ENCODE data around the gene TSPAN4. TPM values are rescaled to one million over a fixed set of nuclear protein-coding genes. Genes with fewer than 3 reads are reported as not detected.
A peak's percentile ranks its signal among the peaks of the same experiment; 100 is the strongest.

Gene TSPAN4
- total and polyA plus RNA-seq, 4 donors: 16.5 to 38.1 (median 30.4) TPM

DNA sequence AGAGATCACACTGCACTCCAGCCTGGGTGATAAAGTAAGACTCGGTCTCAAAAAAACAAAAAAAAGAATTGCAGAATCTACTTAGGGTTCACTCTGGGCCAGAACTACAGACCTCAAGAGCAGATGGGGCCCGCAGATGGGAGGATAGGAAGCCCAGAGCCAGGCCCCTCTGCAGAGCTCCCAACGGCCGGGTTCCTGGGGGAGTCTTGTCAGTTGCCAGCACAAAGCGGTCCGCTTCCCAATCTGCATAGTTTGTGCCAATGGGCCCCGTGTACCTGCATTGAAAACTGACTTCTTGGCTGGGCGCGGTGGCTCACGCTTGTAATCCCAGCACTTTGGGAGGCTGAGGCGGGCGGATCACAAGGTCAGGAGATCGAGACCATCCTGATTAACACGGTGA, 69.6 kb downstream of the TSPAN4 start:
- no peak overlapping the region for H3K9ac ChIP-seq (ENCODE audit: low read depth in 1 of 2, low read length in 2 of 2)
- no peak for DNase-seq (ENCODE audit: low spot score)
- no peak overlapping the region for H3K4me3 ChIP-seq (ENCODE audit: low read depth in 1 of 3, low read length in 3 of 3)
- 91% methylated on average over 14 of the region's 14 CpGs for WGBS
- H3K9me3 ChIP-seq (ENCODE audit: control insufficient read depth in 4 of 4, low read length in 3 of 4): no peaks in the 10 kb centered on the region
- no peak for TF ChIP-seq TAF1 (conservative IDR thresholded peaks at IDR 0.05)
- no peak for TF ChIP-seq YY1 (IDR thresholded peaks at IDR 0.05)
- no peak for TF ChIP-seq GABPA (IDR thresholded peaks at IDR 0.05 in 1 of 2, conservative IDR thresholded peaks at IDR 0.05 in 1 of 2)
- no peak for TF ChIP-seq RAD21 (IDR thresholded peaks at IDR 0.05)
- TF ChIP-seq ZBTB33 (IDR thresholded peaks at IDR 0.05): no peak
- TF ChIP-seq RXRA (IDR thresholded peaks at IDR 0.05): no peak
- no peak for TF ChIP-seq JUND (IDR thresholded peaks at IDR 0.05)
- TF ChIP-seq ATF3 (IDR thresholded peaks at IDR 0.05): no peak
- no peak for TF ChIP-seq EGR1 (IDR thresholded peaks at IDR 0.05; ENCODE audit: low read depth in 2 of 2)
- no peak for TF ChIP-seq FOXA2 (IDR thresholded peaks at IDR 0.05)
- TF ChIP-seq HNF4G (IDR thresholded peaks at IDR 0.05): no peak
- TF ChIP-seq, protein P1, sequence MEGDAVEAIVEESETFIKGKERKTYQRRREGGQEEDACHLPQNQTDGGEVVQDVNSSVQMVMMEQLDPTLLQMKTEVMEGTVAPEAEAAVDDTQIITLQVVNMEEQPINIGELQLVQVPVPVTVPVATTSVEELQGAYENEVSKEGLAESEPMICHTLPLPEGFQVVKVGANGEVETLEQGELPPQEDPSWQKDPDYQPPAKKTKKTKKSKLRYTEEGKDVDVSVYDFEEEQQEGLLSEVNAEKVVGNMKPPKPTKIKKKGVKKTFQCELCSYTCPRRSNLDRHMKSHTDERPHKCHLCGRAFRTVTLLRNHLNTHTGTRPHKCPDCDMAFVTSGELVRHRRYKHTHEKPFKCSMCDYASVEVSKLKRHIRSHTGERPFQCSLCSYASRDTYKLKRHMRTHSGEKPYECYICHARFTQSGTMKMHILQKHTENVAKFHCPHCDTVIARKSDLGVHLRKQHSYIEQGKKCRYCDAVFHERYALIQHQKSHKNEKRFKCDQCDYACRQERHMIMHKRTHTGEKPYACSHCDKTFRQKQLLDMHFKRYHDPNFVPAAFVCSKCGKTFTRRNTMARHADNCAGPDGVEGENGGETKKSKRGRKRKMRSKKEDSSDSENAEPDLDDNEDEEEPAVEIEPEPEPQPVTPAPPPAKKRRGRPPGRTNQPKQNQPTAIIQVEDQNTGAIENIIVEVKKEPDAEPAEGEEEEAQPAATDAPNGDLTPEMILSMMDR (IDR thresholded peaks at IDR 0.05; ENCODE audit: low read depth, low read length, missing input control): no peak
- H3K36me3 ChIP-seq (ENCODE audit: control insufficient read depth in 4 of 4, insufficient read depth in 3 of 4, low read depth in 1 of 4, low read length in 3 of 4): peaks cover 0 to 2% (median under 1%) of the 10 kb centered on the region in 4 donors
- H3K27ac ChIP-seq (ENCODE audit: low read depth in 1 of 2, low read length in 2 of 2): peak overlapping the region in 1 of 2 donors; percentile 93
- H3K4me1 ChIP-seq (ENCODE audit: control insufficient read depth in 4 of 4, insufficient read depth in 4 of 4, low read length in 3 of 4): peaks cover 1 to 49% (median 36%) of the 10 kb centered on the region in 4 donors
- H3K27me3 ChIP-seq (ENCODE audit: control insufficient read depth in 4 of 4, insufficient read depth in 4 of 4, low read length in 3 of 4): no peaks in the 10 kb centered on the region

DNA sequence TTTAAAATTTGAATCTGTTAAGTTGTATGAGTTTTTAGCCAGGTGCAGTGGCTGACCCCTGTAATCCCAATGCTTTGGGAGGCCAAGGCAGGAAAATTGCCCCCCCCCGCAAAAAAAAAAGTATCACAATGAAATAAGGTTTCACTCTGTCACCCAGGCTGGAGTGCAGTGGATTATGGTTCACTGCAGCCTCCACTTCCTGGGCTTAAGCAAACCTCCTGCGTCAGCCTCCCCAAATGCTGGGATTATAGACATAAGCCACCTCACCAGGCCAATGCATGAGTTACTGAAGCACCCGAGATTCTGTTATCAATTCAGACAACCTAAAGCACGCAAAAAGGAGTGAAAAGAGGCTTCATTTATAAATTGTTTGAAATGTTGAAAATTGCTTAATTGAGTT, 70.4 kb downstream of the TSPAN4 start:
- Histone ChIP-seq H3K9me3 (ENCODE audit: control insufficient read depth in 4 of 4, low read length in 3 of 4) (no peaks in the 10 kb centered on the region), H3K4me3 (ENCODE audit: low read depth in 1 of 3, low read length in 3 of 3) (no peak overlapping the region), H3K9ac (ENCODE audit: low read depth in 1 of 2, low read length in 2 of 2) (no peak overlapping the region), H3K27ac (ENCODE audit: low read depth in 1 of 2, low read length in 2 of 2) (no peak overlapping the region), H3K36me3 (ENCODE audit: control insufficient read depth in 4 of 4, insufficient read depth in 3 of 4, low read depth in 1 of 4, low read length in 3 of 4) (no peaks in the 10 kb centered on the region), H3K4me1 (ENCODE audit: control insufficient read depth in 4 of 4, insufficient read depth in 4 of 4, low read length in 3 of 4) (peaks cover 1 to 49% (median 36%) of the 10 kb centered on the region in 4 donors), H3K27me3 (ENCODE audit: control insufficient read depth in 4 of 4, insufficient read depth in 4 of 4, low read length in 3 of 4) (no peaks in the 10 kb centered on the region)
- 78% methylated on average over 4 of the region's 4 CpGs for WGBS
- DNase-seq (ENCODE audit: low spot score): no peak
- TF ChIP-seq JUND (IDR thresholded peaks at IDR 0.05): no peak
- TF ChIP-seq YY1 (IDR thresholded peaks at IDR 0.05): no peak
- TF ChIP-seq REST (IDR thresholded peaks at IDR 0.05): no peak
- TF ChIP-seq SP1 (IDR thresholded peaks at IDR 0.05): no peak
- no peak for TF ChIP-seq MAX (IDR thresholded peaks at IDR 0.05)
- TF ChIP-seq TAF1 (conservative IDR thresholded peaks at IDR 0.05): no peak
- TF ChIP-seq ZBTB33 (IDR thresholded peaks at IDR 0.05): no peak
- TF ChIP-seq FOXA1 (IDR thresholded peaks at IDR 0.05): no peak
- TF ChIP-seq EGR1 (IDR thresholded peaks at IDR 0.05; ENCODE audit: low read depth in 2 of 2): no peak
